ENCODE data around the gene USH1C.
A peak's percentile ranks its signal among the peaks of the same experiment; 100 is the strongest.

GRCh38 chr11:17504330-17505107 is 39.7 kb downstream of the USH1C start:
- TF ChIP-seq CTCF (conservative IDR thresholded peaks at IDR 0.05) (peak; percentile 97), ZFX (IDR thresholded peaks at IDR 0.05) (no peak)

Data from C4-2B (cell line).